CD4-positive, alpha-beta T cell treated with Interleukin-12 subunit alpha and Interleukin-12 subunit beta, for 1 hour (primary cell): ENCODE data around the gene TMEM151B.
"Not testable (repeated sequence)": the region's sequence is repeated elsewhere in the genome, so short reads cannot be mapped to it uniquely, and the experiment has no call there.

Experiments used
- DNase-seq: peaks from one replicate; pipeline ENCODE4 v3.0.0-alpha.2; 2020

The TMEM151B gene

GRCh38 chr6:44339763-44340625 lies 69.7 kb downstream of the TMEM151B start:
- DNase-seq = no peak

- no peak for DNase-seq
Observed at GRCh38 chr6:44341095-44341890, 71.0 kb downstream of the TMEM151B start.

GRCh38 chr6:44342052-44342451 lies 71.8 kb downstream of the TMEM151B start:
- no peak for DNase-seq

GRCh38 chr6:44342489-44342888 lies 72.2 kb downstream of the TMEM151B start, which contains the start of gene SPATS1:
Gene SPATS1, plus strand, starts transcription at chr6:44342650. Its CDS starts 446 bp downstream, at chr6:44343096.
- DNase-seq = no peak

GRCh38 chr6:44346818-44347217 lies 76.6 kb downstream of the TMEM151B start:
- DNase-seq = not testable (repeated sequence)

GRCh38 chr6:44349904-44350649 lies 79.8 kb downstream of the TMEM151B start:
- DNase-seq = no peak

GRCh38 chr6:44350650-44350994 lies 80.4 kb downstream of the TMEM151B start:
- DNase-seq = not testable (repeated sequence)

- DNase-seq = no peak
Observed at GRCh38 chr6:44352259-44352658, 82.0 kb downstream of the TMEM151B start.

- no peak for DNase-seq
Observed at GRCh38 chr6:44353336-44353735, 83.1 kb downstream of the TMEM151B start.

- no peak for DNase-seq
Observed at GRCh38 chr6:44355640-44356039, 85.4 kb downstream of the TMEM151B start.

GRCh38 chr6:44356487-44356886 lies 86.2 kb downstream of the TMEM151B start:
- DNase-seq = no peak
